Measurements from ENCODE around the gene MITF. TPM values are rescaled to one million over a fixed set of nuclear protein-coding genes. Genes with fewer than 3 reads are reported as not detected.

Gene MITF
- total RNA-seq, 4 donors from 2014 or later = 13.7 to 39.0 (median 27.4) TPM

- no peak for DNase-seq (ENCODE audit: low spot score)
- no peak for TF ChIP-seq CTCF (IDR thresholded peaks at IDR 0.05)
- ATAC-seq (ENCODE audit: low FRiP score) = no peak
Observed at GRCh38 chr3:69983546-69984265, 244.4 kb downstream of the MITF start.

- ATAC-seq (ENCODE audit: low FRiP score) = no peak
- no peak for TF ChIP-seq CTCF (IDR thresholded peaks at IDR 0.05)
- DNase-seq (ENCODE audit: low spot score) = no peak
Observed at GRCh38 chr3:69985266-69985665, 246.0 kb downstream of the MITF start.

- ATAC-seq (ENCODE audit: low FRiP score) = no peak
- no peak for DNase-seq (ENCODE audit: low spot score)
- TF ChIP-seq CTCF (IDR thresholded peaks at IDR 0.05) = no peak
Observed at GRCh38 chr3:69986419-69986818, 247.2 kb downstream of the MITF start.

GRCh38 chr3:69987833-69988232, 248.6 kb downstream of the MITF start:
- DNase-seq (ENCODE audit: low spot score) (no peak), ATAC-seq (ENCODE audit: low FRiP score) (no peak)
- TF ChIP-seq CTCF (IDR thresholded peaks at IDR 0.05) = no peak

GRCh38 chr3:69993757-69994156, 254.5 kb downstream of the MITF start:
- no peak for TF ChIP-seq CTCF (IDR thresholded peaks at IDR 0.05)
- no peak for DNase-seq (ENCODE audit: low spot score)
- no peak for ATAC-seq (ENCODE audit: low FRiP score)

GRCh38 chr3:69994919-69995318, 255.7 kb downstream of the MITF start:
- ATAC-seq (ENCODE audit: low FRiP score) (no peak), DNase-seq (ENCODE audit: low spot score) (no peak)
- no peak for TF ChIP-seq CTCF (IDR thresholded peaks at IDR 0.05)

GRCh38 chr3:69997631-69998307, 258.5 kb downstream of the MITF start:
- no peak for TF ChIP-seq CTCF (IDR thresholded peaks at IDR 0.05)
- DNase-seq (ENCODE audit: low spot score) = no peak
- no peak for ATAC-seq (ENCODE audit: low FRiP score)

Measured in omental fat pad (tissue), 4 donors.